ENCODE results near the gene SON. TPM values are rescaled to one million over a fixed set of nuclear protein-coding genes. Genes with fewer than 3 reads are reported as not detected.

SON gene
- total RNA-seq, 2 experiments from 2014 or later: 312 to 316 TPM

GRCh38 chr21:33541105-33541711 is 1.6 kb upstream of the SON start:
- POLR2A ChIA-PET: interaction anchor here (0.6 to 3.7 kb wide), 5 partner anchors 10 to 135 kb away, joined by 3 to 18 read pairs (median 4); partner anchors contain the start of genes DONSON and TMEM50B
- CTCF ChIA-PET: interaction anchor here (3.3 kb wide), 1 partner anchor 17 kb away, joined by 7 read pairs; no protein-coding TSS in a partner anchor

- POLR2A ChIA-PET: interaction anchor here (0.7 to 3.7 kb wide), 5 partner anchors 10 to 766 kb away, joined by 3 to 18 read pairs (median 4); partner anchors contain the start of genes DONSON and TMEM50B
- CTCF ChIA-PET: interaction anchor here (3.3 kb wide), 1 partner anchor 16 kb away, joined by 7 read pairs; no protein-coding TSS in a partner anchor
These were observed 840 bp upstream of the SON start, which contains the start of gene GART for GRCh38 chr21:33541756-33542639. GART (minus strand) TSS chr21:33542117; CDS start chr21:33539315, 2,802 bp downstream.

DNA sequence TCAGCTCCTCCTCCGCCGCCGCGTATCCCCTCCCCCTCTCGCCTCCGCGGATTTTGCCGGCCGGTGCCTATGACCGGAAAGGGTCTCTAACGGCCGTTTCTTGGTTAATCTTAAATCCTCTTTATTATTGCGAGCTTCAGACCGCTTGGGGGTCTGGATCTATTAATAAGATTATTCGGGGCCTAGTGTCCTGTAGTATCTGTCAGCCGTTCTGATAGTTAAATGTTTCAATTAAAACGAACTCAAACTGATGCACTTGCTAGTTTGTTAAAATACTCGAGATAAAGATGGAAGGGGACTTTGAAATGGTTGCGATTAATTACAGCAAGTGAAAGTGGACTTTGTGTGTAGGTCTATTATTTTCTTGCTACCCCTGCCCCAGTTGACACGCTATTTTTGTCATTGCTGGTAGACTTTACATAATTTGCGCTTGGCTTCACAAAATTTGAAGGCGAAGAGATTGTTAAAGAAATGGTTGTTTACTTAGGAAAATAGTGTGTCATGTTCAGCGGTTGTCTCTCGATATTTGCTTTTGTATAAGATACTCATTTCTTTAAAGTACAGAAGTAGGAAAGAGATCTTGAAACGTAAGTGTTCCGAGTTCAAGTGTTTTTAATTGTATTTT is 779 bp downstream of the SON start:
- ChIA-PET POLR2A (interaction anchor here (0.5 to 3.7 kb wide), 7 partner anchors 8 to 505 kb away, joined by 3 to 18 read pairs (median 5); partner anchors contain the start of genes DONSON, IFNAR1 and TMEM50B), CTCF (interaction anchor here (0.6 to 3.3 kb wide), 4 partner anchors 15 to 772 kb away, joined by 3 to 7 read pairs (median 4); partner anchors contain the start of gene PAXBP1)

GRCh38 chr21:33544451-33545195 is 1.8 kb downstream of the SON start:
- CTCF ChIA-PET: no interaction called here
- POLR2A ChIA-PET: interaction anchor here (0.7 to 1.0 kb wide), 2 partner anchors 32 to 44 kb away, joined by 3 to 5 read pairs; partner anchors contain the start of gene DONSON

DNA sequence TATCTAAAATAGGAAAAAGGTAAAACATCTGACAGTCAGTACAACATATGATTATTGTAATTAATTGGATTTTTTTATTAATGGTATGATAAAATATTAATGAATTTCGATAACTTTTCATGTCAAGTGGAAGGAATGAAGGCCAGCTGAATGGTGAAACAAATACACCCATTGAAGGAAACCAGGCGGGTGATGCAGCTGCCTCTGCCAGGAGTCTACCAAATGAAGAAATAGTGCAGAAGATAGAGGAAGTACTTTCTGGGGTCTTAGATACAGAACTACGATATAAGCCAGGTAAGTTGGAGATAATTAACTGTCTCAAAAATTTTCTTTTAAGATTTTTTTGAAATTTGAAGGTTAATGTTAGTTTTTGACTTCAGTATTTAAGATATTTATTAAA is 3.2 kb downstream of the SON start:
- POLR2A ChIA-PET: no interaction called here
- CTCF ChIA-PET: no interaction called here

DNA sequence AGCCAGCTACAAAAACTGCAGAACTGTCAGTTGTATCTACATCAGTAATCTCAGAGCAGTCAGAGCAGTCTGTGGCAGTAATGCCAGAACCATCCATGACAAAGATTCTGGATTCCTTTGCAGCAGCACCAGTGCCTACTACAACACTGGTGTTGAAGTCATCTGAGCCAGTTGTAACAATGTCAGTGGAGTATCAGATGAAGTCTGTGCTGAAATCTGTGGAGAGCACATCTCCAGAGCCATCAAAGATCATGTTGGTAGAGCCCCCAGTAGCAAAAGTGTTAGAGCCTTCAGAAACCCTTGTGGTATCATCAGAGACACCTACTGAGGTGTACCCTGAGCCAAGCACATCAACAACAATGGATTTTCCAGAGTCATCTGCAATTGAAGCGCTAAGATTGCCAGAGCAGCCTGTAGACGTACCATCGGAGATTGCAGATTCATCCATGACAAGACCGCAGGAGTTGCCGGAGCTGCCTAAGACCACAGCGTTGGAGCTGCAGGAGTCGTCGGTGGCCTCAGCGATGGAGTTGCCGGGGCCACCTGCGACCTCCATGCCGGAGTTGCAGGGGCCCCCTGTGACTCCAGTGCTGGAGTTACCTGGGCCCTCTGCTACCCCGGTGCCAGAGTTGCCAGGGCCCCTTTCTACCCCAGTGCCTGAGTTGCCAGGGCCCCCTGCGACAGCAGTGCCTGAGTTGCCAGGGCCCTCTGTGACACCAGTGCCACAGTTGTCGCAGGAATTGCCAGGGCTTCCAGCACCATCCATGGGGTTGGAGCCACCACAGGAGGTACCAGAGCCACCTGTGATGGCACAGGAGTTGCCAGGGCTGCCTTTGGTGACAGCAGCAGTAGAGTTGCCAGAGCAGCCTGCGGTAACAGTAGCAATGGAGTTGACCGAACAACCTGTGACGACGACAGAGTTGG is 7.3 kb downstream of the SON start:
- CTCF ChIA-PET: interaction anchor here (0.6 kb wide), 1 partner anchor 803 kb away, joined by 3 read pairs; no protein-coding TSS in a partner anchor
- POLR2A ChIA-PET: no interaction called here

DNA sequence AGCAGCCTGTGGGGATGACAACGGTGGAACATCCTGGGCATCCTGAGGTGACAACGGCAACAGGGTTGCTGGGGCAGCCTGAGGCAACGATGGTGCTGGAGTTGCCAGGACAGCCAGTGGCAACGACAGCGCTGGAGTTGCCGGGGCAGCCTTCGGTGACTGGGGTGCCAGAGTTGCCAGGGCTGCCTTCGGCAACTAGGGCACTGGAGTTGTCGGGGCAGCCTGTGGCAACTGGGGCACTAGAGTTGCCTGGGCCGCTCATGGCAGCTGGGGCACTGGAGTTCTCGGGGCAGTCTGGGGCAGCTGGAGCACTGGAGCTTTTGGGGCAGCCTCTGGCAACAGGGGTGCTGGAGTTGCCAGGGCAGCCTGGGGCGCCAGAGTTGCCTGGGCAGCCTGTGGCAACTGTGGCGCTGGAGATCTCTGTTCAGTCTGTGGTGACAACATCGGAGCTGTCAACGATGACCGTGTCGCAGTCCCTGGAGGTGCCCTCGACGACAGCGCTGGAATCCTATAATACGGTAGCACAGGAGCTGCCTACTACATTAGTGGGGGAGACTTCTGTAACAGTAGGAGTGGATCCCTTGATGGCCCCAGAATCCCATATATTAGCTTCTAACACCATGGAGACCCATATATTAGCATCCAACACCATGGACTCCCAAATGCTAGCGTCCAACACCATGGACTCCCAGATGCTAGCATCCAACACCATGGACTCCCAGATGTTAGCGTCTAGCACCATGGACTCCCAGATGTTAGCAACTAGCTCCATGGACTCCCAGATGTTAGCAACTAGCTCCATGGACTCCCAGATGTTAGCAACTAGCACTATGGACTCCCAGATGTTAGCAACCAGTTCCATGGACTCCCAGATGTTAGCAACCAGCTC is 8.2 kb downstream of the SON start:
- ChIA-PET POLR2A (interaction anchor here (0.5 to 0.8 kb wide), 2 partner anchors 8 to 9 kb away, joined by 3 to 5 read pairs; partner anchors contain the start of gene GART), CTCF (no interaction called here)

DNA sequence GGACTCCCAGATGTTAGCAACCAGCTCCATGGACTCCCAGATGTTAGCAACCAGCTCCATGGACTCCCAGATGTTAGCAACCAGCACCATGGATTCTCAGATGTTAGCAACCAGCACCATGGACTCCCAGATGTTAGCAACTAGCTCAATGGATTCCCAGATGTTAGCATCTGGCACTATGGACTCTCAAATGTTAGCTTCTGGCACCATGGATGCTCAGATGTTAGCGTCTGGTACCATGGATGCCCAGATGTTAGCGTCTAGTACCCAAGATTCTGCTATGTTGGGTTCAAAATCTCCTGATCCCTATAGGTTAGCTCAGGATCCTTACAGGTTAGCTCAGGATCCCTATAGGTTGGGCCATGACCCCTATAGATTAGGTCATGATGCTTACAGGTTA is 8.8 kb downstream of the SON start:
- ChIA-PET POLR2A (interaction anchor here (0.5 to 0.8 kb wide), 3 partner anchors 8 to 12 kb away, joined by 3 to 5 read pairs (median 3); partner anchors contain the start of gene GART), CTCF (no interaction called here)

DNA sequence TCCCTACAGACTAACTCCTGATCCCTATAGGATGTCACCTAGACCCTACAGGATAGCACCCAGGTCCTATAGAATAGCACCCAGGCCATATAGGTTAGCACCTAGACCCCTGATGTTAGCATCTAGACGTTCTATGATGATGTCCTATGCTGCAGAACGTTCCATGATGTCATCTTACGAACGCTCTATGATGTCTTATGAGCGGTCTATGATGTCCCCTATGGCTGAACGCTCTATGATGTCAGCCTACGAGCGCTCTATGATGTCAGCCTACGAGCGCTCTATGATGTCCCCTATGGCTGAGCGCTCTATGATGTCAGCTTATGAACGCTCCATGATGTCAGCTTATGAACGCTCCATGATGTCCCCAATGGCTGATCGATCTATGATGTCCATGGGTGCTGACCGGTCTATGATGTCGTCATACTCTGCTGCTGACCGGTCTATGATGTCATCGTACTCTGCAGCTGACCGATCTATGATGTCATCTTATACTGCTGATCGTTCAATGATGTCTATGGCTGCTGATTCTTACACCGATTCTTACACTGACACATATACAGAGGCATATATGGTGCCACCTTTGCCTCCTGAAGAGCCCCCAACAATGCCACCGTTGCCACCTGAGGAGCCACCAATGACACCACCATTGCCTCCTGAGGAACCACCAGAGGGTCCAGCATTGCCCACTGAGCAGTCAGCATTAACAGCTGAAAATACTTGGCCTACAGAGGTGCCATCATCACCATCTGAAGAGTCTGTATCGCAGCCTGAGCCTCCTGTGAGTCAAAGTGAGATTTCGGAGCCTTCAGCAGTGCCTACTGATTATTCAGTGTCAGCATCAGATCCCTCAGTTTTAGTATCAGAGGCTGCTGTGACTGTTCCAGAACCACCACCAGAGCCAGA is 9.5 kb downstream of the SON start:
- ChIA-PET CTCF (no interaction called here), POLR2A (interaction anchor here (0.7 to 0.8 kb wide), 2 partner anchors 9 to 11 kb away, joined by 3 to 5 read pairs; no protein-coding TSS in a partner anchor)

DNA sequence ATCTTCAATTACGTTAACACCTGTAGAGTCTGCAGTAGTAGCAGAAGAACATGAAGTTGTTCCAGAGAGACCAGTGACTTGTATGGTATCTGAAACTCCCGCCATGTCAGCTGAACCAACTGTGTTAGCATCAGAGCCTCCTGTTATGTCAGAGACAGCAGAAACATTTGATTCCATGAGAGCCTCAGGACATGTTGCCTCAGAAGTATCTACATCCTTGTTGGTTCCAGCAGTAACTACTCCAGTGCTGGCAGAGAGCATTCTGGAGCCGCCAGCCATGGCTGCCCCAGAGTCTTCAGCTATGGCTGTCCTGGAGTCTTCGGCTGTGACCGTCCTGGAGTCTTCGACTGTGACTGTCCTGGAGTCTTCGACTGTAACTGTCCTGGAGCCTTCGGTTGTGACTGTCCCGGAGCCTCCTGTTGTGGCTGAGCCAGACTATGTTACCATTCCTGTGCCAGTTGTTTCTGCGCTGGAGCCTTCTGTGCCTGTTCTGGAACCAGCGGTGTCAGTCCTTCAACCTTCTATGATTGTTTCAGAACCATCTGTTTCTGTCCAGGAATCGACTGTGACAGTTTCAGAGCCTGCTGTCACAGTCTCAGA is 10.3 kb downstream of the SON start:
- CTCF ChIA-PET: no interaction called here
- POLR2A ChIA-PET: no interaction called here

GRCh38 chr21:33554236-33554981 is 11.6 kb downstream of the SON start:
- CTCF ChIA-PET: interaction anchor here (1.1 to 1.2 kb wide), 2 partner anchors 43 to 45 kb away, joined by 3 read pairs; no protein-coding TSS in a partner anchor
- POLR2A ChIA-PET: no interaction called here

DNA sequence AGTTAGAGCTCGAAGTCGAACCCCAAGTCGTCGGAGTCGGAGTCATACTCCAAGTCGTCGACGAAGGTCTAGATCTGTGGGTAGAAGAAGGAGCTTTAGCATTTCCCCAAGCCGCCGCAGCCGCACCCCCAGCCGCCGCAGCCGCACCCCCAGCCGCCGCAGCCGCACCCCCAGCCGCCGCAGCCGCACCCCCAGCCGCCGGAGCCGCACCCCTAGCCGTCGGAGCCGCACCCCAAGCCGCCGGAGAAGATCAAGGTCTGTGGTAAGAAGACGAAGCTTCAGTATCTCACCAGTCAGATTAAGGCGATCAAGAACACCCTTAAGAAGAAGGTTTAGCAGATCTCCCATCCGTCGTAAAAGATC is 12.1 kb downstream of the SON start:
- CTCF ChIA-PET: interaction anchor here (1.1 to 1.2 kb wide), 2 partner anchors 43 to 45 kb away, joined by 3 read pairs; no protein-coding TSS in a partner anchor
- POLR2A ChIA-PET: no interaction called here

GRCh38 chr21:33557447-33557846 is 14.6 kb downstream of the SON start:
- ChIA-PET POLR2A (interaction anchor here (1.0 kb wide), 1 partner anchor 22 kb away, joined by 4 read pairs; no protein-coding TSS in a partner anchor), CTCF (interaction anchor here (1.0 to 1.8 kb wide), 2 partner anchors 16 to 61 kb away, joined by 3 to 7 read pairs; partner anchors contain the start of genes GART and SON)

DNA sequence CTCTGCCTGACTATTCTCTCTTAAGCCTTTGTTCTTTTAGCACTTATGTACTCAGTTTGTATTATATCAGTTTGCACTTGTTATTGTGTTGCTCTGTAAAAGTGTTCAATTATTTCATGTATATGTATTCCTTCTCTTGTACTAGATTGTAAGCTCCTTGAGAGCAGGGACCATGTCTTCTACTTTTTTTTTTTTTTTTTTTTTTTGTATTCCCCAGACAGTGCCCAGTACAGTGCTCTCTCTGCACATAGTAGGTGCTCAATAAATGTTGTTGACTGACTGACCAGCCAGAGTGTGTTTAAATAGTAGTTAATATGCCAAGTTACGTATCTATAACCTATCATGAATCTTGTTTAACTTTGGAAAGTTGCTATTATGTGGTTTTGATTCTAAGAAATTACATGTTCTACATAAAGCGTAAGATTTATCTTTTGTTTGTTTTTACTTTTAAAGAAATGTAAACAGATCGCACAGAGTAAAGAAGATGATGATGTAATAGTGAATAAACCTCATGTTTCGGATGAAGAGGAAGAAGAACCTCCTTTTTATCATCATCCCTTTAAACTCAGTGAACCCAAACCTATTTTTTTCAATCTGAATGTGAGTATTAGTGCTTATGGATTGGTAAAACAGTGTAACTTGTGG is 16.1 kb downstream of the SON start:
- POLR2A ChIA-PET: interaction anchor here (1.0 kb wide), 1 partner anchor 21 kb away, joined by 3 read pairs; no protein-coding TSS in a partner anchor
- CTCF ChIA-PET: interaction anchor here (1.8 kb wide), 1 partner anchor 17 kb away, joined by 7 read pairs; the partner anchor contains the start of genes GART and SON

All from activated CD8-positive, alpha-beta memory T cell treated with anti-CD3 and anti-CD28 coated beads for 36 hours (primary cell).